Uterus (tissue), 4 donors: ENCODE results near the gene DOK3. TPM values are rescaled to one million over a fixed set of nuclear protein-coding genes. Genes with fewer than 3 reads are reported as not detected.
A peak's percentile ranks its signal among the peaks of the same experiment; 100 is the strongest.

Source experiments
- DNase-seq, 2 donors: peaks; one replicate each; pipeline ENCODE4 v3.0.0-alpha.2; 2019 to 2020
- H3K27ac ChIP-seq, 2 donors: fragments of 200-600 bp; sonication (generic); 1 replicate in 1 of 2; 2 replicates in 1 of 2; pipeline ENCODE4 v1.5.1; 2016 to 2018
- H3K27me3 ChIP-seq, 2 donors: fragments of 200-600 bp; sonication (generic); one replicate each; pipeline ENCODE4 v1.5.1; 2018 to 2019; ENCODE audit warnings: control low read depth in 1 of 2
- H3K36me3 ChIP-seq, 2 donors: fragments of 200-600 bp; sonication (generic); one replicate each; pipeline ENCODE4 v1.5.1; 2019; ENCODE audit warnings: control low read depth in 1 of 2
- H3K4me1 ChIP-seq, 2 donors: fragments of 200-600 bp; sonication (generic); one replicate each; pipeline ENCODE4 v1.5.1; 2018 to 2019; ENCODE audit warnings: control low read depth in 1 of 2
- H3K4me3 ChIP-seq, 2 donors: fragments of 200-600 bp; sonication (generic); 1 replicate in 1 of 2; 2 replicates in 1 of 2; pipeline ENCODE4 v1.5.1; 2018 to 2019; ENCODE audit warnings: mild to moderate bottlenecking in 1 of 2
- H3K9me3 ChIP-seq, 2 donors: fragments of 200-600 bp; sonication (generic); one replicate each; pipeline ENCODE4 v1.5.1; 2019; ENCODE audit warnings: control low read depth in 1 of 2
- CTCF ChIP-seq, 4 experiments: fragments of 200-600 bp in 2 of 4; fragments of 450-650 bp in 2 of 4; sonication (generic) in 2 of 4; IDR thresholded peaks; one replicate each; pipeline ENCODE4 v1.5.1; 2016 to 2019; ENCODE audit warnings: antibody characterized with exemption in 4 of 4, mild to moderate bottlenecking in 2 of 4, moderate library complexity in 1 of 4
- POLR2A ChIP-seq, 2 donors: fragments of 450-650 bp; IDR thresholded peaks; one replicate each; pipeline ENCODE4 v1.6.1; 2016; ENCODE audit warnings: antibody characterized with exemption in 2 of 2, mild to moderate bottlenecking in 1 of 2, moderate library complexity in 1 of 2
- intact Hi-C: fragments of 100-400 bp; cut with DNase I; formaldehyde crosslinking; loops from one replicate; pipeline ENCODE4 v1.15.1; 2023; ENCODE audit warnings: low total_unique reads
- total RNA-seq, 4 donors: library from RNA; depleted of rRNA in 3 of 4; stranded (reverse); fragments of >200 nt in 3 of 4; gene quantifications; one replicate each; pipeline versions ENCODE4 v1.1.0 to v1.2.4, GENCODE V29; 2014 to 2023
- donor health status: DM: yes; HTN: yes; CAD: no.

The DOK3 gene
- total RNA-seq, 4 donors from 2014 or later, result 3.6 to 20.0 (median 7.1) TPM

GRCh38 chr5:177474002-177474476 lies 35.6 kb downstream of the DOK3 start:
- peak overlapping the region in 1 of 2 donors; percentile 90 for H3K4me3 ChIP-seq
- TF ChIP-seq POLR2A (IDR thresholded peaks at IDR 0.05) (no peak), CTCF (IDR thresholded peaks at IDR 0.05) (no peak)

GRCh38 chr5:177473443-177474001 lies 36.1 kb downstream of the DOK3 start, which contains the start of gene DBN1:
TSS of gene DBN1 (minus strand) at chr5:177473634. CDS start at chr5:177473521, 113 bp downstream.
- H3K36me3 ChIP-seq, result no peaks in the 10 kb centered on the region
- no peaks in the 10 kb centered on the region for H3K27me3 ChIP-seq
- peak within 1 kb of the TSS; percentile 82 to 86 for H3K27ac ChIP-seq
- peaks cover 0 to 25% of the 10 kb centered on the region in 2 donors for H3K4me1 ChIP-seq
- no peak for TF ChIP-seq CTCF (IDR thresholded peaks at IDR 0.05)
- TF ChIP-seq POLR2A (IDR thresholded peaks at IDR 0.05), result peak in 1 of 2 donors; percentile 40
- no peaks in the 10 kb centered on the region for H3K9me3 ChIP-seq
- DNase-seq, result peak in 1 of 2 donors; percentile 65
- intact Hi-C loops, result no loop called here
- H3K4me3 ChIP-seq, result peak within 1 kb of the TSS; percentile 54 to 90

More at GRCh38 chr5:177474002-177474476, 35.6 kb downstream of the DOK3 start:
- H3K27me3 ChIP-seq, result no peaks in the 10 kb centered on the region
- intact Hi-C loops, result no loop called here
- H3K9me3 ChIP-seq, result no peaks in the 10 kb centered on the region
- H3K4me1 ChIP-seq, result peaks cover 0 to 30% of the 10 kb centered on the region in 2 donors
- peak overlapping the region; percentile 82 to 86 for H3K27ac ChIP-seq
- peak in 1 of 2 donors; percentile 25 for DNase-seq
- no peaks in the 10 kb centered on the region for H3K36me3 ChIP-seq

GRCh38 chr5:177472460-177473442 lies 36.9 kb downstream of the DOK3 start:
- peak in 1 of 2 donors; percentile 58 for DNase-seq

GRCh38 chr5:177471610-177472356 lies 37.8 kb downstream of the DOK3 start:
- peaks cover 0 to 17% of the 10 kb centered on the region in 2 donors for H3K4me1 ChIP-seq
- H3K36me3 ChIP-seq, result no peaks in the 10 kb centered on the region
- no peaks in the 10 kb centered on the region for H3K9me3 ChIP-seq
- peak overlapping the region; percentile 82 to 86 for H3K27ac ChIP-seq
- H3K27me3 ChIP-seq, result no peaks in the 10 kb centered on the region
- TF ChIP-seq CTCF (IDR thresholded peaks at IDR 0.05), result no peak
- no peak for TF ChIP-seq POLR2A (IDR thresholded peaks at IDR 0.05)
- H3K4me3 ChIP-seq, result peak overlapping the region; percentile 54 to 90
- intact Hi-C loops, result no loop called here
- peak in 1 of 2 donors; percentile 56 for DNase-seq

More at GRCh38 chr5:177472460-177473442, 36.9 kb downstream of the DOK3 start:
- H3K27ac ChIP-seq, result peak overlapping the region; percentile 82 to 86
- no peaks in the 10 kb centered on the region for H3K9me3 ChIP-seq
- H3K36me3 ChIP-seq, result no peaks in the 10 kb centered on the region
- peak overlapping the region; percentile 54 to 90 for H3K4me3 ChIP-seq
- no peaks in the 10 kb centered on the region for H3K27me3 ChIP-seq
- H3K4me1 ChIP-seq, result peaks cover 0 to 20% of the 10 kb centered on the region in 2 donors
- peak in 1 of 2 donors; percentile 18 for TF ChIP-seq POLR2A (IDR thresholded peaks at IDR 0.05)
- no peak for TF ChIP-seq CTCF (IDR thresholded peaks at IDR 0.05)
- intact Hi-C loops, result no loop called here
